Measurements from ENCODE around the gene HEATR5A. TPM values are rescaled to one million over a fixed set of nuclear protein-coding genes. Genes with fewer than 3 reads are reported as not detected.

The HEATR5A gene
- total RNA-seq, 1 donor from 2014 or later: 12.4 TPM

DNA sequence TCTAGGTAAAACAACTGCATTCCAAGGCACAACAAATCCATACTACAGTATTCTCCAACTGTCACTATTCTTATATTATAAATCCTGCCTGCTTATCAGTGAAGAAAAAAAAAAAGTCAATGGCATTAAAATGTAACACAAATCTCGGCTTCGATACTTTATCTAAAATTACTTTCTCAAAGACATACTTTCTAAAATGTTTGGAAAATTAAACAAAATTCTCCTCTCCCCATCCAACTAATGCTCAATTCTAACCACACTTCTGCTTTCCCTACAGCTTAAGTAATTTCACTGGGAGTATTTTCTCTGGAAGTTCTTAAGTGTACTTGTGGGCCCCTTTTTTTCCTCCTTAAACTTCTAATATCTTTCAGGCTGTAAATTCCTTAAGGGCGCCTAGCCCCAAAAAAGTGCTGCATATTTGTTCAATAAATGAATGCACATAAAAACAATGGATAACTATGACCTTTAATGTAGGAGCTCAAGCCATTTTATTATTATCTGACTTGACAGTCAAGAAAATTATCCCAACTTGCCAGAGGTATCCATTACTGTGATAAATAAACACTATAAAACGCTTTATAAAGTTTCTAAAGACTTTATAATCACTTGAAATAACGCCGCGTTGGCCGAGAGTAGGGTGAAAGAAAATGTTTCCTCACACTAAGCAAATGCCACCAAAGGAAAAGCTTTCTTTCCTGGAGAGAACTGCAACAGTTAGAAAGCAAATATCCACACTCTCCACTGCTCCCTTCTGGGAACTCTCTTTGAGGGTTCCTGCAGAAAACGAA, 977 bp downstream of the HEATR5A start:
- TF ChIP-seq, protein P1, sequence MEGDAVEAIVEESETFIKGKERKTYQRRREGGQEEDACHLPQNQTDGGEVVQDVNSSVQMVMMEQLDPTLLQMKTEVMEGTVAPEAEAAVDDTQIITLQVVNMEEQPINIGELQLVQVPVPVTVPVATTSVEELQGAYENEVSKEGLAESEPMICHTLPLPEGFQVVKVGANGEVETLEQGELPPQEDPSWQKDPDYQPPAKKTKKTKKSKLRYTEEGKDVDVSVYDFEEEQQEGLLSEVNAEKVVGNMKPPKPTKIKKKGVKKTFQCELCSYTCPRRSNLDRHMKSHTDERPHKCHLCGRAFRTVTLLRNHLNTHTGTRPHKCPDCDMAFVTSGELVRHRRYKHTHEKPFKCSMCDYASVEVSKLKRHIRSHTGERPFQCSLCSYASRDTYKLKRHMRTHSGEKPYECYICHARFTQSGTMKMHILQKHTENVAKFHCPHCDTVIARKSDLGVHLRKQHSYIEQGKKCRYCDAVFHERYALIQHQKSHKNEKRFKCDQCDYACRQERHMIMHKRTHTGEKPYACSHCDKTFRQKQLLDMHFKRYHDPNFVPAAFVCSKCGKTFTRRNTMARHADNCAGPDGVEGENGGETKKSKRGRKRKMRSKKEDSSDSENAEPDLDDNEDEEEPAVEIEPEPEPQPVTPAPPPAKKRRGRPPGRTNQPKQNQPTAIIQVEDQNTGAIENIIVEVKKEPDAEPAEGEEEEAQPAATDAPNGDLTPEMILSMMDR (IDR thresholded peaks at IDR 0.05; ENCODE audit: insufficient read depth, low read length, poor library complexity, severe bottlenecking): no peak
- DNase-seq (ENCODE audit: low read depth): no peak
- no peaks in the 10 kb centered on the region for H3K36me3 ChIP-seq (ENCODE audit: control insufficient read depth, insufficient read depth, low read length)

DNA sequence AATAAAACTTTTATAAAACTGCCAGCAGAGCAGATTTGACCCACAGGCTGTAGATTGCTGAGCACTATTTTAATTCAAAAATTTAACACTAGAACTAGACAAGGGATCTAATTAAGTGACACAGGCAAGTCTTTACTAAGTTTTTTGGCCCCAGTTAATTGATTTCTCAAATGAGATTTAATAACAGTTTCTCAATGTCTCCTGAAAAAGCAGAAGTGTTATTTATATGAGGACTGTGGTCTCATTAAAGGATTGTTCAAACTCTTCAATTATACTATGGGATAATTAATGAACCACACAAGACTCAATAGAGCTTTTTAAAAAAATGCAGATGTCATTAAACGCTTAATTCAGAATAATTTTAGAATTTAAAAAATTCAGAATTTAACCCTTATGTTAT, 1.9 kb downstream of the HEATR5A start:
- Histone ChIP-seq H3K27me3 (ENCODE audit: control insufficient read depth, insufficient read depth, low read length) (no peaks in the 10 kb centered on the region), H3K36me3 (ENCODE audit: control insufficient read depth, insufficient read depth, low read length) (no peaks in the 10 kb centered on the region), H3K4me3 (ENCODE audit: low read depth, low read length) (no peak overlapping the region)
- TF ChIP-seq, protein P1 (IDR thresholded peaks at IDR 0.05; ENCODE audit: insufficient read depth, low read length, poor library complexity, severe bottlenecking): no peak
- no peak for DNase-seq (ENCODE audit: low read depth)

More for the DNA sequence above, 977 bp downstream of the HEATR5A start:
- H3K4me3 ChIP-seq (ENCODE audit: low read depth, low read length): peak overlapping the region; percentile 91
- H3K27me3 ChIP-seq (ENCODE audit: control insufficient read depth, insufficient read depth, low read length): no peaks in the 10 kb centered on the region

DNA sequence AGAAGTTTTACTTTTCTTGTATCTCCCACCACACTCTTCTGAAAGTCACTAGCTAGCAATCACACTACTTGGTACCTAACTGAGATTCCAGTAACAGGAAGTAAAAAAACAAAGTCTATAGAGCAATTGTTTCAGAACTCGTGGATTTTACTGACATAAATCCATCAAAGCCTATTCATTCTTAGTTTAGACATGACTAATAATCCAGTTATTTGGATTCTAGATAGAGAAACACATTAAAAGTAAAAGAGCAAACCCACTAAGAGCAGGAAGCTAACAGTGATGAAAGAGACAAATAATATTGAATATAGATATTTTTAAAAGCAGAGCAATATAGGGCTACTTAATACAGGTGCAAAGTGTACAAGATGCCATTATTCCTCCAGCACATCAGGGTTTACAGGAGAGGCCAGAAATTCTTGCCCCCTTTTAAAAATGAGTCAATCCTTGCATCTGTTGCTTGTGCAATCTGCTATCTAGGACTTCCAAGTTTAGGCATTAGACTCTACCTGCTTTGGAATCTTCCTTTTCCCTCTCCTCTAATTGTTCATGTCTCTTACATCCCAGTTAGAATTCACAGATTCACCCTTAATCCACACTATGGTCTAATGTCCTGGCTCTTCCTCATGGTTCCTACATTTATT, 6.0 kb downstream of the HEATR5A start:
- no peaks in the 10 kb centered on the region for H3K36me3 ChIP-seq (ENCODE audit: control insufficient read depth, insufficient read depth, low read length)
- H3K4me3 ChIP-seq (ENCODE audit: low read depth, low read length): no peak overlapping the region
- TF ChIP-seq, protein P1 (IDR thresholded peaks at IDR 0.05; ENCODE audit: insufficient read depth, low read length, poor library complexity, severe bottlenecking): no peak
- no peak for DNase-seq (ENCODE audit: low read depth)
- H3K27me3 ChIP-seq (ENCODE audit: control insufficient read depth, insufficient read depth, low read length): no peaks in the 10 kb centered on the region

DNA sequence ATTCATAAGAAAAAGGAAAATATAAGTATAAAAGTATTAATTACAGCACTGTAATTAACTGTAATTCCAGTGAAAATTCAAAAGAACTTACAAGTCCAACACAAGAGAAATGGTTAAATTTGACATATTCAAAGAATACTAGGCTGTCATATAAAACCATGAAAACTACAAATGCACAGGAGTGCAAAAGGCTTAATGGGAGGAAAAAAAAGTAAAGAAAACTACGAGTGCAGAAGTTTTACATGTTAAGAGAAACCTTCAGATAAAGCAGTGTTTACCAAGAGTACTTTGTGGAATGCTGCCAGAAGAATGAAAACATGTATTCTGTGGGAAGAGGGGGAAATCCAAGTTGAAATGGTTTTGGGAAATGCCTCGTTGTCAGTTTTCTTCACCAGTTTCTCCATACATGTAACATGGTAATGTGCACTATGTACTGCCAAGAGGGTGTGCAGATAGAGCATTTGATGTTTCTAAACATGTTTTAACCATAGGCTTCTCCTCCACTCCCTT, 9.1 kb downstream of the HEATR5A start:
- TF ChIP-seq, protein P1 (IDR thresholded peaks at IDR 0.05; ENCODE audit: insufficient read depth, low read length, poor library complexity, severe bottlenecking): no peak
- DNase-seq (ENCODE audit: low read depth): no peak
- H3K36me3 ChIP-seq (ENCODE audit: control insufficient read depth, insufficient read depth, low read length): no peaks in the 10 kb centered on the region
- H3K4me3 ChIP-seq (ENCODE audit: low read depth, low read length): no peak overlapping the region
- no peaks in the 10 kb centered on the region for H3K27me3 ChIP-seq (ENCODE audit: control insufficient read depth, insufficient read depth, low read length)

DNA sequence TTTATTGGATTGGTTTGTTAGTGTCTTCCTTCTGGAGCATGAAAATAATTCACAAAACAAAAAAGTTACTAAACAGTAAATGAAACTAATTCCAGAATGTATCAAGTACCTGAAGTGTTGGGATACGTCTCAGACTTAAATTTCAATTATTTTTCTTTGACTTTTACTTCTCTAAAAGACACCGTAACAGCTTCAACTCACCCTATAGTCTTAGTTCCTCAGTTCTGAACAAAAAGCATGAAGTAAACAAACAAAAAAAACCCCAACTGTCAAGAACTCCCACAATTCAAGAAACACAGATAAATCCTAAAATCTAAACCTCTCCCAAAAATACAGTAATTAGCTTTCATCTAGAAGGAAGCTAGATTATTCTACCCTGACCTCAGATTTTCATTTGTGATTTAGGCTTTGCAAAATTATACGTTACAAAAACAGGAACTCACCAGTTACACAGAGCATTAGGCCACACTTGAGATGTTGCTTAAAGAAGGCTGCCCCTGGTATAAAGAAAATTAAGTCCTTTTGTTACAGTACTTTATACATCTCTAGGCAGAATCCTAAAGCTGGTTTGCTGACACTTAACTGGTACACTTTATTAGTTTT, 10.2 kb downstream of the HEATR5A start:
- Histone ChIP-seq H3K4me3 (ENCODE audit: low read depth, low read length) (no peak overlapping the region), H3K27me3 (ENCODE audit: control insufficient read depth, insufficient read depth, low read length) (no peaks in the 10 kb centered on the region), H3K36me3 (ENCODE audit: control insufficient read depth, insufficient read depth, low read length) (no peaks in the 10 kb centered on the region)
- TF ChIP-seq, protein P1 (IDR thresholded peaks at IDR 0.05; ENCODE audit: insufficient read depth, low read length, poor library complexity, severe bottlenecking): no peak
- DNase-seq (ENCODE audit: low read depth): no peak

Data from kidney epithelial cell (primary cell).